GM21825 (cell line): ENCODE data around the gene FUT8.

Experiments
- ATAC-seq: cut with Tn5 transposase; IDR thresholded peaks from one replicate; pipeline ENCODE4 v1.9.1; 2021; ENCODE audit warnings: mild to moderate bottlenecking, moderate library complexity; ENCODE audit not compliant: unreplicated experiment

Gene FUT8

DNA sequence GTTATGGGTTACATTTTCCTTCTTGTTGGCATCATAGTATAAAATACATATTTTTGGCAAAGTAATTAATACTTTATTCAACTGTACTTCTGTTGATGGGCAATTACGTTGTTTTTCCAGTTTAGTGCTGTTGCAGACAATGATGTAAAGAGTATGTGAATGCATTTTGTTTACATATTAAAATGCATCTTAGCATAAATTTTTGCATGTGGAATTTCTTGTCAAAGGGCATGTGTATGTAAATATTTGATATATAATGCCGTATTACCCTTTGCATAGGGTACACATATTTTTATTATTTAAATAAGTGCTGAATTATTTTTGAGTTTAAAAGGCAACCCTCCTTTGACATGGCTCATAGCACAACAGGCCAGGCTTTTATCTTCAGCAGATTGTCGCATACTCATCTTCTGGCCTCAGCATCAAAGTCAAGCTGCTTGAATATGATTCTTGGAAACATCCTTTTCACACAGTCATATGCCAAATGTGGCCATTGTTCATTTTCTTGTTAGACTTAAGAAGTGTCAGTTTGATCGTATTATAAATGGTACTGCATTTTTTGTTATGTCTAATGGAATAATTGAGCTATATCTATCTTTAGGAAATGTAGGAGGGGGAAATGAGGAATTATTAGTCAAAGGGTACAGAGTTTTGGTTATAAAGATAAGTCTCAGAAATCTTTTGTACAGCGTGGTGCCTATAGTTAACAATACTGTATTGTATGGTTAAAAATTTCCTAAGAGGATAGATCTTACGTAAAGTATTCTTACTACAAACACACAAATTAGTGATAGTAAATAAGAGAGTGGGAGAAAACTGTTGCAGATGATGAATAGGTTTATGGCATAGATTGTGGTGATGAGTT lies 138.5 kb downstream of the FUT8 start:
- no peak for ATAC-seq

DNA sequence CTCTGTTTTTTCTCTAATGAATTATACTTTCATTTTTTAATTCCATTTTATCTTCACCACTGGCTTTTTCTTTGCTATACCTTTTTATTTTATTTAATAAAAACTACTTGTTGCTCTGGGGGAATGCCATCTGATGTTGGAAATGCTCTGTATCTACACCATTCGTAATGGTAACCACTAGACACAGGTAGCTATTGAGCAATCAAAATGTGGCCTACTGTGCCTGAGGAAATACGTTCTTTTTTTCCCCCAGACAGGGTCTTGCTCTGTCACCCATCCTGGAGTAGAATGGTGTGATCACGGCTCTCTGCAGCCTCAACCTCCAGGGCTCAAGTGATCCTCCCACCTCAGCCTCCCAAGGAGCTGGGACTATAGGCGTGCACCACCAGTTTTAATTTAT lies 140.2 kb downstream of the FUT8 start:
- ATAC-seq, result no peak

DNA sequence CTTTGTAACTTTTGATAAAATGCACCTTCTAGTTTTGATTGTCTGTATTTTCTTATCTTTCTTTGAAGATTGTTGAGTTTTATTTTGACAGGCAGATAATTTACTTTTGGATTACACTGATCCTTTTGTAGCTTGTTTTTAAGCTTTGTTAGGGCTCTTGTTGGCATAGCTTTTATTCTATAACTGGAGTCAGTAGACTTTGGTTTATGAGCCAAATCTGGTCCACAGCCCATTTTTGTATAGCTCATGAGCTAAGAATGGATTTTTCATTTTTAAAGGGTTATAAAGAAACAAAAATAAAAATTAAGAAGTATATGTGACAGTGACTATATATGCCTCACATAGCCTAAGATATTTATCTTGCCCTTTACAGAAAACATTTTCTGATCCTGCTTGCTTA lies 142.3 kb downstream of the FUT8 start:
- ATAC-seq, result no peak

DNA sequence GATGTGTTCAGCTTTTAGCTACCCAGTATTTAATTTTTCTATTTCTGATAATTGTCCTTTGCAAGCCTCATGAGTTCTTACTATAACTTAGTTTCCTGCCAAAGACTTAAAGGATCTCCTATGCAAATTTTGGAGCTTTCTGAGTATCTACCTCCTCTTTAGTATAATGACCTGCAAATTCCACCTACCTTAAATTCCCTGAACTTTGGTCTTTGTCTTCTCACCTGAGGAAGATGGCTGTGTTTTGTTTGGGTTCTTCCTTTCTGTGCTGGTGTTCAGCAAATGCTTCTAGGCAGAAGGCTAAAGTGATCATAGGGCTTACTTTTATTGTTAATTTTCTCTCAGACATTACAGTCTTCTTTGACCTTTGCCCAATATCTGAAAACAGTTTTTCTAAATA lies 142.8 kb downstream of the FUT8 start:
- ATAC-seq, result no peak

- no peak for ATAC-seq
Observed at GRCh38 chr14:65558363-65558762, 145.8 kb downstream of the FUT8 start.

GRCh38 chr14:65560340-65561027 lies 148.0 kb downstream of the FUT8 start:
- no peak for ATAC-seq

DNA sequence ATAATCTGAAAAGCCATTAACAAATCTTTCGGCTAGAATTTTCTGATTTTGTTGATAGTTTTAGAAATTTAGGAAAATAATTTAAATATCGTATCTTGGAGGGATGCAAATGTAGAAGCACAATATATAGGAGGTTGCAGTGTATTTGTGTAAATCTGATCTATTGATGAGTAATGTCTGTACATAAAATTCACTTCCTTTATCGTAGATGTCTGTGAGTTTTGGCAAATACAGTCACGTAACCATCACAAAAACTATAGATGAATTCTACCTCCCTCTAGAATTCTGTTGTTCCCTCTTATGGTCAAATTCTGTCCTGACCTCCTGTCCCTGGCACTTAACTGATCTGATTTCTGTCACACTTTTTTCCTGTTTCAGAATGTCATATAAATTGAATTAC lies 151.8 kb downstream of the FUT8 start:
- no peak for ATAC-seq

- no peak for ATAC-seq
Observed at GRCh38 chr14:65565948-65566347, 153.4 kb downstream of the FUT8 start.

DNA sequence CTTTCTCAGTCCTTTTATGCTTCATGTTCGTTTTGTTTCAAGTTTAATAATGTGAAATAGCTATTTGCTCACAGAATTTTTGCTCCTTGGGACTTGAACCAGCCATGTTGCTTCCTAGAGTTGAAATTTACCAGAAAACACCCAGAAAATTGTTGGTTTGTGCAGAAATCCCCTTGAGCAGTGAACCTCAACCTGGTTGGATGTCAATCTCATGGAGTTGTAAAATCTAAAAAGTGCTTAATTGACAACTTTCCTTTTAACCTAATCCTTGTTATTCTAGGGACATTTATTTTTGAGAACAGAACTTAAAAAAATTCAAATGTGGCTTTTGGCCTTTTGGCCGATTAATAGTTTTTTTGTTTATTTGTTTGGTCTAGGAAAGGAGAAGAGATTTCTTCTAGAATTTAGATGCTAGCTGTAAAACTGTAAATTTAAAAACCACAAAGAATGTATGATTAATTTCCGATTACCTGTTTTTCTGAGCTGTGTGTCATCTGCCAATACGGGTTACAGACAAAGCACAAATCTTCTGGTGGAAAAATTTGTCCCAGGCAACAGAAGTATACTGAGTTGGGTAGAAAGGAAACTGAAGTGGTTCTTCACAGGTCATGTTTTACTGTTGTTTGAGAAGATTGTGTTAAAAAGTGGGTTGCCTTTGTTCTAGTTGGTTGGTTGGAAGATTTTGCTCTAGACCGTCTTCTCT lies 154.4 kb downstream of the FUT8 start:
- no peak for ATAC-seq

GRCh38 chr14:65574611-65575010 lies 162.1 kb downstream of the FUT8 start:
- no peak for ATAC-seq

DNA sequence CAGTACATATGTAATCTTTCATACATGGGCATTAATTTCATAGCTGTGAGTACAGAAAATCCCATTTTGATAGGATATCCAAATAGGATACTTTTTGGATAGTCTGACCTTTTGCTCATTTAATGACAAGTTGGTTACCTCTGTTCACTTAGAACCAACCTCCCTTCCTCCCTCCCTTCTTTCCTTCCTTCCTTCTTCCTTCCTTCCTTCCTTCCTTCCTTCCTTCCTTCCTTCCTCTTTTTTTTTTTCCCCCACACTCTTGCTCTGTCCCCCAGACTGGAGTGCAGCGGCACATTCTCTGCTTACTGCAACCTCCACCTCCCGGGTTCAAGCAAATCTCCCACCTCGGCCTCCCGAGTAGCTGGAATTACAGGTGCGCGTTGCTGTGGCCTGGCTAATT lies 162.9 kb downstream of the FUT8 start:
- ATAC-seq, result no peak

DNA sequence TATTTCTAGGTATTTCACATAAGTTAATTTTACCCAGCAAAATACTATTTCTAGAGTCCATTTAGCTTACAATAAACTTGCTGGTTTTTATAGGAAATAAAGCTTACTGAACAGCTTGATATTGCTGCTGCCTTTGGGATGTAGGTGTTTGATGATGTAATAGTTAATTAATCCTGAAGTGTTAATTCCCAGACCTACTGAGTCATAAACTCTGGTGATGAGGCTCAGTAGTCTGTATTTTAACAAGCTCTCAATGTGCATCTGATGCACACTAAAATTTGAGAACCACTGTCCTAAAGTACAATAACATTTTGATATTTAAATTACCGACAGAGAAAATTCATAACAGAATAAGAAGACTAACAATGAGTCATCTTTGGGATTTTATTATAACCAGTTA lies 168.4 kb downstream of the FUT8 start:
- no peak for ATAC-seq

GRCh38 chr14:65581378-65581777 lies 168.8 kb downstream of the FUT8 start:
- no peak for ATAC-seq

DNA sequence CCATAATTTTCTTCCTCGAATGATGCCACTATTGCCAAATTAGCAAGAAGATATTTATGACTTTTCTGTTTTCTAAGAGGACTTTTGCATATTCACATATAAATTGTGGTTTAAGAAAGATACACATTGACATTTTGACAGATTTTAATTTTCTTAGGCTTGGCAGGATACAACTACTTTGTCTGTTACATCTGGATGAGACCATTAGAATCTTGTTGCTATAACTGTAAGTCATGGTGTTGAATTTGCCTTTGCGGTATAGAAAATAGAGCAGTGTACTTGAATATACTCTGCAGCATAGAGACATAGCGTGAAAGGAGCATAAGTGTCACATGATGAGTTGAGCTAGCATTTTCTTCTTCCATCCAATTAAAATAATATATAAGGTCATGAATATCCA lies 169.3 kb downstream of the FUT8 start:
- ATAC-seq, result no peak

- ATAC-seq, result no peak
Observed at GRCh38 chr14:65585216-65585615, 172.7 kb downstream of the FUT8 start.

DNA sequence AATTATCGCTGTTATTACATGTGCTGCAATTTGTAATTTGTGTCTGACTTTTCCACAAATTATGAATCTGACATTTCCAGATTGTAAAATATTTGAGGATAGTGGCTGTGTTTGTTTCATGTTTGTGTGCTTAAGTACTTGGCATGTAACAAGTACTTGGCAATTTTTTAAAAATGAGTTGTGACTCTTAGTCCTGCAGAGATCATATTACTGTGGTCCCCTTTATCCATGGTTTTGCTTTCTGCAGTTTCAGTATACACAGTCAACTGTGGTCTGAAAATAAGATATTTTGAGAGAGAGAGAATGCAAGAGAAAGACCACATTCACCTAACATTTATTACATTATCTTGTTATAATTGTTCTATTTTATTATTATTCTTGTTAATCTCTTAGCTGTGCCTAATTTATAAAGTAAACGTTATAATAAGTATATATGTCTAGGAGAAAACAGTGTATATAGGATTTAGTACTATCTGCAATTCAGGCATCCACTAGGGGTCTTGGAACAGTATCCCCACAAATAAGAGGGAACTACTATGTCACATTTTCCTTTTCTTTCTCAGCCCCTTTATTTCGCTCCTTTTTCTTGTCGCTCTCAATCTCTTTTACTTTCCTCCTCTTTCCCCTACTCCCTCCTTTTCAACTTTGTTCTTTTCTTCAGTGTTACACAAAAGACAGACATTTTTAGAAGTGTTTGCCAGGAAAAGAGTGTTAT lies 176.1 kb downstream of the FUT8 start:
- ATAC-seq, result no peak

DNA sequence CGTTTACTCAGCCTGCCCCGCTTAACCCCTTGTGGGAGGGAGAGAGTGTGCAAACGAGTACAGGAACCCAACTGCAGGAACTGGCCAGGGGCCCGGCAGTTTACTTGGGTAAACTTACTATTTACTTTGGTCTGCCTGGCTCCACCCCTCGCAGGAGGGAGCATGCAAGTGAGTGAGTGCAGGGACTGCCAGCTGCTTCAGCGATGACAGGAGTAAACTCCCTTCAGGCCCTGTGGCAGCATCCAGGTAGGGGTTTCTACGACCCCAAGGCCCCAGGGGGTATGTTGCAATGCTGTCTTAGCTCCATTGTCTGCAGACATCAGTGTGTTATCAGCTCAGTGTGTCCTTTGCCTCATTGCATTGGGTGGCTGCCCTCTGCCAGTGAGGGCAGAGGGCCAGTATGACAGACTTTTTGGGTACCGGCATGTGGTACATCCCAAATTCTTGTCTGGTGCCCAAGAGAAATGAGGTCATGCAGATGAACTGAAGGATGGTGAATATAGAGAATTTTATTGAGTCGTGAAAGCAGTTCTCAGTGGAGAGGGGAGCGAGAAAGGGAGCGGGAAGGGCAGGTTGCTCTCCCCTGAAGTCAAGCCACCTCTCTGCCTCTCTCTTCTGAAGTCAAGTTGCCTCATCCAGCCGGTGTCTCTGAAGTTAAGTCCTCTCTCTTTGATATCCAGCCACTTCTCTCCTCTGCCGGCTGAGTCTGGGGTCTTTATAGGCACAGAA lies 181.8 kb downstream of the FUT8 start:
- no peak for ATAC-seq

GRCh38 chr14:65594882-65595237 lies 182.3 kb downstream of the FUT8 start:
- ATAC-seq, result no peak

GRCh38 chr14:65599375-65599774 lies 186.8 kb downstream of the FUT8 start:
- ATAC-seq, result no peak

DNA sequence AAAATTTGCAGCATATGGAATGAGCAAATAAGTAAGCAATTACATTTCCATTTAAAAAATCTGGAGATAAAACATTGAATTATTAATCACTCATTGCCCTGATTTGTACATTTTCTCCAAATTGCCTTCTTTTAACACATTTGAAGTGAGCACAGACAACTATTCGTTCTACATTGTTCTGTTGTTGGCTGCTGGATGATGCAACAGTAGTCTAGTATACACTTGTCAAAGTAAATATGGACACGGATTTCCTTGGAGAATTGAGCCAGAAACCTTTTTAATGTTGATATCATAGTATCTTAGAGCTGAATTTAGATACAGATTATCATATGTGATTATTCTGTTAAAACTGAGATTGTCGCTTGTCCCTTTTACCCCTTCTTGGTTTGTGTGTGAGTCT lies 188.2 kb downstream of the FUT8 start:
- no peak for ATAC-seq

DNA sequence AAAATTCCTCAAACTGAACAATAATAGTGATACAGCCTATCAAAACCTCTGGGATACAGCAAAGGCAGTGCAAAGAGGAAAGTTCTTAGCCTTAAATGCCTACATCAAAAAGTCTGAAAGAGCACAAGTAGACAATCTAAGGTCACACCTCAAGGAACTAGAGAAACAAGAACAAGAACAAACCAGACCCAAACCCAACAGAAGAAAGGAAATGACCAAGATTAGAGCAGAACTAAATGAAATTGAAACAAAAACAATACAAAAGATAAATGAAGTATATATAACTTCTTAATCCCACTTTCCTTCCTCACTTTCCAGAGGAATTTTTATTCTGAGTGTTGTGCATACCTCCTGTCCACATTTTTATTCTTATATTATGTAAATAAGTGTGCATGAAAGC lies 192.0 kb downstream of the FUT8 start:
- no peak for ATAC-seq
